Activated effector memory CD4-positive, alpha-beta T cell treated with anti-CD3 and anti-CD28 coated beads, Interleukin-2, amount 50 U/mL, for 16 hours (primary cell): ENCODE results near the gene SLC25A43.
A peak's percentile ranks its signal among the peaks of the same experiment; 100 is the strongest.
"Not testable (repeated sequence)": the region's sequence is repeated elsewhere in the genome, so short reads cannot be mapped to it uniquely, and the experiment has no call there.

Source experiments
- DNase-seq: peaks from one replicate; pipeline ENCODE4 v3.0.0-alpha.2; 2020

The SLC25A43 gene

GRCh38 chrX:119410027-119410819 lies 11.1 kb downstream of the SLC25A43 start:
- DNase-seq: no peak

- no peak for DNase-seq
Measured at GRCh38 chrX:119410854-119411253, 11.7 kb downstream of the SLC25A43 start.

GRCh38 chrX:119411959-119412358 lies 12.8 kb downstream of the SLC25A43 start:
- no peak for DNase-seq

GRCh38 chrX:119417376-119417775 lies 18.2 kb downstream of the SLC25A43 start:
- no peak for DNase-seq

DNA sequence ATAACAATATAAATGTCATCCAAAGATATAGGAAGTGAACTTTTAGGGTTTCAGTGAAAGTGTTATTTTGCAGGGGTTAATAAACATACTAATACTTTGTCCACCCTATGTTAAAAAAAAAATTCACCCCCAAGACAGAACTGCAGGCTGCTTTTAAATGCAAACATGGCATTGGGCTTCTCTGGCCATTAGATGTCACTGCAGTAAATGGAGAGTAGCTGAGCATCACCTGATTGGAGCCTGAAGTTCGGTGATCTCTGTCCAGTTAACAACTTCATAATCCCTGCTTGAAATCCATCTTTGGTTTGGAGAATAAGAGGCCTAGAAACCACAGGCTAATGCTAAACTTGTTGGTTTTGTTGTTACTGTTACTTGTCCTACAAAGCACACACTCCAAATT lies 18.7 kb downstream of the SLC25A43 start:
- DNase-seq: no peak

- no peak for DNase-seq
Measured at GRCh38 chrX:119419146-119419545, 20.0 kb downstream of the SLC25A43 start.

DNA sequence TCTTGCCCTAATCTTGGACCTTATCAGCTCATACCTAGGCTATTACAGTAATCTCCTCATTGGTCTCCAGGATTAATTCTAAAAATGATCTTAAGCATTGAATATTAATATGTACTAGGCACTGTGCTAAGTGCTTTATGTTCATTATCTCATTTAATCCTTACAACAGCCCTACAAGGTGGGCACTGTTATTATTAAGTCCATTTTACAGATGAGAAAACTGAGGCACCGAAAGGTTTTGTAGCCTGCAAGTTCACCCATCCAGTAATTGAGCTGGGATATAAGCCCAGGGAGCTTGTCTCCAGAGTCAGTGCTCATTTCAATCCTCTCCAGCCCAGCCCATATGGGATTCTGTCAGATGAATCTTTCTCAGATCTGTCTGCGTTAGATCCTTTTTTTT lies 20.8 kb downstream of the SLC25A43 start:
- DNase-seq: no peak

DNA sequence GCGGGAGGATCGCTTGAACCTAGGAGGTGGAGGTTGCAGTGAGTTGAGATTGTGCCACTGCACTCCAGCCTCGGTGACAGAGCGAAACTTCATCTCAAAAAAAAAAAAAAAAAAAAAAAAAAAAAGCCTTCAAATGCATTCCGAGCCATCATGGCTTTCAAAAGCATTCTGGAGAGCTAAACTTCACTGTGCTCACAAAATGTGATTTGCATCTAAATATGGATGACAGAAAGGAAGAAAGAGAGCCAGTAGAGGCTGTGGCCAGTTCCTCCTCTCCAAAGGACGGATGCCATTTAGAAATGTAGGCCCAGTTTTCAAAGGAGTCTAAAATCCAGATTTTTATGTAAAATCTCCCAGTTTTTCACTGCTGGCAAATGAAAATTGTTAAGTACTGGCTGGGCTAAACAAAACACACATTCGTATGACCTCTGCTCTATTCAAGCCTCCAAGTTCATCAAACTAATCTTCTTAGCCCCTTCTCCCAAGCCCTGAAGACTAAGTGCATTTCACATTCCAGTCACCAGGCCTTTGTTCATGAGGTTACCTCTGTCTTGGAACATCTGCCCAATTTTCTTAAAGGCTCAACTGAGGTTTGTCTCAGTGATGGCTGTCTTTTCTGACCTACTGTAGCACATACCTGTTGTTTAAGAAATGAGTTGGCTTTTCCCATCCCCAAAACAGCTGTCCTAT lies 22.0 kb downstream of the SLC25A43 start:
- no peak for DNase-seq

GRCh38 chrX:119423631-119424030 lies 24.5 kb downstream of the SLC25A43 start:
- no peak for DNase-seq

GRCh38 chrX:119424999-119425398 lies 25.9 kb downstream of the SLC25A43 start:
- no peak for DNase-seq

DNA sequence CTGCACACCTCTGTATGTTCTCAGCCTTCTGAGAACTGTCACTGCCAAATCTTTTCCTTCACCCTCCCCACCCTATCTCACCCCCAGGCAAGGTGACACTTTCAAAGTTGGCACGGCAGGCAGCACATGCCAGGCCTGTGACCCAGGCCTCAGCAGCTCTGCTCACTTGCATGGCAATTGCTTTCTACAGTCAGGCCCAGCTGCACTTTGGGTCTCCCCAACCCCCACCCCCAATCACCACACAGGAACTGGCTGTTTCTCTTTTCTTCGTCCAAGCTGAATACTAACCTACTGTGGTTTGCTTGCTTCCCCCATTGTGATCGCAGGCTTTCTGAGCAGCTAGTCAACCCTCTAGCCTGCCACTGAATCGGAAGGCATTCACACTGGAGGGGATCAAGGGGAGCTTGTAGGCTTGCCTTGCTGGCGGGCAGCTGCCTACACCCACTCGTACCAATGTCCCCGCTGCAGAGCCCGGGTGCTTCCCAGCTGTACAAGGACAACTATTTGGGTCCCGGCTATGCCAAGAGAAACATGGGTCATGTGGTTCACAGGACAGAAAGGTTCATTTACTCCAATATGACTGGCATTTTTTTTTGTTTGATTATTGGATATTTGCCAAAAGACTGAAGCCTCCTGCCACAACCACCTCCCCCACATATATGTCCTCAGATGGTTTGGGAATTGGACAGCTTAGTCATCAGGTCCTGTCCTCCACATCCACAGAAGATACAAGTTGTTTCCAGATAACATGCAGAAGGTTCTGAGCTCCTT lies 28.1 kb downstream of the SLC25A43 start:
- no peak for DNase-seq

DNA sequence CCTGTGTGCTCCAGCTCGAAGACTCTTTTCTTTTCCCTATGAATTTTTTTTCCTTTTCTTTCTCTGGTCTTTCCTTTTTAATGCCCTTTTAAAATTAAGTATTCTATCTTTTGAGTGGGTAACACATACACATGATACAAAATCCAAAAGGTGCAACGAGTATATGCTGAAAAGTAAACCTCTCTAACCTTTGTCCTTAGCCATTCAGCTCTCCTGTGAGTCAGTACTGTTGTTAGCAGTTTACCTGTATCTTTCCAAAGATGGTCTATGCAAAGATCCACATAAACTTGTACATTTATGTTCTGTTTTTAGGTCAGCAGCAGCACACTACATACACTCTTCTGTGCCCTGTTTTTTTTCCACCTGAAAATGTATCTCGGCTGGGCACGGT lies 28.7 kb downstream of the SLC25A43 start:
- DNase-seq: no peak

DNA sequence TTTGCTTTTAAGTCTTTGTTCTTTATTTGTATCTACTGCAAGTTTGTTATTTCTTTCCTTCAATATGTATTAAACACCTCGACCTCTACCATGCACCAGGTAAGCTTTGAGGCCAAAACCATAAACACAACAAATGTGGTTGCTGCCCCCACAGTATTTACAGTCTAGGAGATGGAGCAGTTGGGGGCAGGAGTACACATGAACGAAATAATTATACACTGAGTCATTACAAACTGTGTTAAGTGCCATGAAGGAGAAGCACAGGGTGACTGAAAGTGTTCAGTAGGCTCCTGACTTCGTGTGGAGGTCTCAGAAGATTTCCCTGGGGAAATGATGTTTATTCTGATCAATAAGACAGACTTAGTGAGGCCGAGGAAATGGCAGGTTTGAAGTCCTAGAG lies 30.3 kb downstream of the SLC25A43 start:
- DNase-seq: no peak

- DNase-seq: not testable (repeated sequence)
Measured at GRCh38 chrX:119441295-119441694, 42.2 kb downstream of the SLC25A43 start.

DNA sequence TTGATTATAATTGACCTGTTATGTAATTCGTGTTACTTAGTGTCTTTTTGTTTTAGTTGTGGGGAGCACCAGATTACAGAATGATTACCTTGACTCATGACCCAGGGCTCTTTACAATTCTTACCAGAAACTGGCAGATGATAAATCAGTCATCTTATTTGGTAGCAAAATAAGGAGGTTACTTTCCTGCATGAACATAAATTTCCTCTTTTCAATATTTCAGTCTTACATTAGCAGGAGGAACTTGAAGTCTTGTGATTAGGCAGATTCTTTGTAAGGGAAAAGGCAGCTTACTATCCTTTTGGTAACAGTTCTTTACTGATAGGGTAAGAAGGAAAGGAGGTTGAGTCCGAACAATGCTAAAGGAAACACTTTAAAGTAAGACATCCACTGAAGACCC lies 43.1 kb downstream of the SLC25A43 start:
- DNase-seq: no peak

- DNase-seq: no peak
Measured at GRCh38 chrX:119453202-119453601, 54.1 kb downstream of the SLC25A43 start.

DNA sequence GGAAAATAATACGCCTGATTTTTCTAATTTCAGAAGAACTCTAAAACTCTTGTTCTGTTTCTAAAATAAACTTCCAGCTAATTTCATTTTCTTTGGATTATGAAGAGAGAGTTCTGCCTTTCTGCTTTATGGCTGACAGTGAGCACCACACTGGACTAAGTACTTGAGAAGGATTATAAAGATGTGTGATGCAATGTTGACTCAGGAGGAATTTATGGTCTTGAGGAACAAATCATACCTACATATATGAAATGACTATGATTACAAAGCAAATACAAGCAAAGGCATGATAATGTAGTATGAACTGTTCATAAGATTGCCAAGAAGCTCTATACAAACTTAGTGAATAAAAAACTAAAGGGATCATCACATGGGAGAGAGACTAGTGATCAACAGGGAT lies 56.1 kb downstream of the SLC25A43 start:
- DNase-seq: no peak

DNA sequence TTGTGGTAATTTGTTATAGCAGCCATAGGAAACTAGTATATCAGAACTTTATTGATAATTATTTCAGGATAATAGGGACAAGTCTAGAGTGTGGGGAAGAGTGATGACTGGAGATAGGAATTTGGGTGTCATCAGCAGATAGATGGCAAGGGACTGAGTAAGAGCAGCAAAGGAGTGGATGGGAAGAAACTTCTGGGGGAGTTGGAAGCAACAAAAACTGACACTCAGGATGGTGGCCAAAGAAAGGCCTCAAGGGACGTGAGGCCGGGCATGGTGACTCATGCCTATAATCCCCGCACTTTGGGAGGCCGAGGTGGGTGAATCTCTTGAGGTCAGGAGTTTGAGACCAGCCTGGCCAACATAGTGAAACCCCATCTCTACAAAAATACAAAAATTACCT lies 60.0 kb downstream of the SLC25A43 start:
- no peak for DNase-seq

GRCh38 chrX:119465555-119465954 lies 66.4 kb downstream of the SLC25A43 start:
- no peak for DNase-seq

- DNase-seq: no peak
Measured at GRCh38 chrX:119466970-119467369, 67.8 kb downstream of the SLC25A43 start.

- no peak for DNase-seq
Measured at GRCh38 chrX:119467433-119467832, 68.3 kb downstream of the SLC25A43 start.

DNA sequence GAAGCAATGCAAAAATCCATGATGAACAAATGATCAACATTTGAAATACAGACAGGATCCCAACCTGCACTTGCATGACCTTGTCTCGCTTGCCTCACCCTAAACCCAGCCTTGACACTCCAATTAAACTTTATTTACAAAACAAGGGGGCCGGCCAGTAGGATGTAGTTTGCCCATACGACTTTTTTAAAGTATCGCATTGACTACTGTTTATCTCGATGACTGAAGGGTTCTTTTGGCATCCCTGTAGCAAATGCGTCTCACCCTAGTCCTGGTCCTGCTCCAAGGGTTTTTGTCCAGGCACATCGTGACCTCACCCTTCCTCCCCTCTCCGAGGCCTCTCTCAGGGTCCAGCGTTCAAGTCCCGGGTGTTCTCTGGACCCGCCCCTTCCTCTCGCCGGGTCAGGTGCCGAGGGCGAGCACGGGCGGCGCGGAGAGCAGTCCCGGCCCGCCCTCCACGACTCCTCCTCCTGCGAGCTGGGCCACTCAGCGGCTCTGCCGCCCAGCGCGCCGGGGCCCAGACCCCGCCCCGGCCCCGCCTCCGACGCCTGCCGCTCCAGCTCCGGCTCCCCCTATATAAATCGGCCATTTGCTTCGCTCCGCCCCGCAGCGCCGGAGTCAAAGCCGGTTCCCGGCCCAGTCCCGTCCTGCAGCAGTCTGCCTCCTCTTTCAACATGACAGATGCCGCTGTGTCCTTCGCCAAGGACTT lies 68.9 kb downstream of the SLC25A43 start, which contains the start of gene SLC25A5:
SLC25A5 (plus strand) TSS at position 603 of the 709 bp plus-strand sequence; CDS start at position 675, 72 bp downstream.
- peak; percentile 94 for DNase-seq
